GM19328 (cell line): Measurements from ENCODE around the gene STARD13.

Experiments used
- ATAC-seq: cut with Tn5 transposase; IDR thresholded peaks from one replicate; pipeline ENCODE4 v1.9.1; 2021; ENCODE audit warnings: mild to moderate bottlenecking, moderate library complexity; ENCODE audit not compliant: unreplicated experiment

Gene STARD13

GRCh38 chr13:33204130-33204927 is 81.2 kb downstream of the STARD13 start:
- no peak for ATAC-seq

- ATAC-seq = no peak
Measured at GRCh38 chr13:33202644-33203169, 82.8 kb downstream of the STARD13 start.

DNA sequence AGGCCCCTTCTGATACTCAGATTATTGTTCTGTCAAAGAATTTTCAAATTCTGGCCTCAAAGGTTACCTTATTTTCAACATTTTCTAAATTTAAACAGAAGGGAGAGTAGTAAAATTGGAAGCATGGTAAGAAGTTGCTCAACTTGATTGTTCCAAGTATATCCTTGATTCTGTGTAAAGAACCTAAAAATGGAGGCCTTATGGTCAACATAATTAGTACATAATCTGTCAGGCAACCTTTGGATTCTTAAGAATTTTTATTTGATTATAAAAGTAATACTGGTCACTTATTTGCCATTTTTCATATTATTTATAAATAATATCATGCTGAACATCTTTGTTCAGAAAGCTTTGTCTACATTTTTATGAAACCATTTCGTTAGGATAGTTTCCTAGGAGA is 83.9 kb downstream of the STARD13 start:
- no peak for ATAC-seq

- no peak for ATAC-seq
Measured at GRCh38 chr13:33199289-33199850, 86.2 kb downstream of the STARD13 start.

GRCh38 chr13:33197541-33197971 is 88.0 kb downstream of the STARD13 start:
- no peak for ATAC-seq

DNA sequence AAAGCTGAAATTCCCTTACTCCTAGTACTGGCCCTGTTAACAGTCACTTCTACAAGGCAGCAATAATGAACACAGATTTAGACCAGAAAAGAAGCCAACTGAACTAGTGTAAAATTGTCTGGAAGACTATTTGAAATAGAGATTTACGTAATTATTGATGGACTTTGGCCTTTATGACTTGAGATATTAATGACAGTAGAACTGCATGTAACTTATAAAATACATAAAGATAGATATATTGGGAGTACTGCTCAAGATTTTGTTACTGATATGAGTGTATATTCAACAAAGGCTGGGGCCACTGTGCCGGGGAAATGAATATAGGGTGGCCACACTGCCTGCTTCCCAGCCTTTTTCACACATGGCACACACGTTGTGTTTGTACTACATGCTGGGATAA is 88.8 kb downstream of the STARD13 start:
- no peak for ATAC-seq

DNA sequence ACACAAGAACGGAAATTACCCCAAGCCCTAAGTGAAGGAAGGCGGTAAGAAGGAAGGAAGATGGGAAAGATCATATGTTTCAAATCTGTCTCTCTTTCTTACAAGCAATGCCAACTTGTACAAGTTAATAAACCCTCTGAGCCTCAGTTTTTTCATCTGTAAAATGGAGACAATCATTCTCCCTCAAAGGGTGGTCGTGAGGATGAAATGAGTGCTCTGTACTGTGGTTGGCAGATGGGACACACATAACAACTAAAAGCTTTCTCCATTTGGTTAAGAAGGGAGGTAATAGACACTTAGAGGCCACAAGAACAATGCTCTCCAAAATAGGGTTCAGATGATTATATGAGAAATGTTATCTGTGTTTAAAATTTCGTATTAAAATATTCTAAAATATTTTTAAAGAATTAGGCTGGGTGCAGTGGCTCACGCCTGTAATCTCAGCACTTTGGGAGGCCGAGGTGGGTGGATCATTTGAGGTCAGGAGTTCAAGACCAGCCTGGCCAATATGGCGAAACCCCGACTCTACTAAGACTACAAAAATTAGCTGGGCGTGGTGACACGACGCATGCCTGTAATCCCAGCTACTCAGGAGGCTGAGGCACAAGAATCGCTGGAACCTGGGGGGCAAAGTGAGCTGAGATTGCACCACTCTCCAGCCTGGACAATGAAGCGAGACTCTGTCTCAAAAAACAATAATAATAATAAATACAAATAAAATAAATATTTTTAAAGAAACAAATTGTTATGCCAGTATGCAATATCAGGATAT is 89.7 kb downstream of the STARD13 start:
- ATAC-seq = no peak

- peak; percentile 71 for ATAC-seq
Measured at GRCh38 chr13:33194820-33195692, 90.5 kb downstream of the STARD13 start.

DNA sequence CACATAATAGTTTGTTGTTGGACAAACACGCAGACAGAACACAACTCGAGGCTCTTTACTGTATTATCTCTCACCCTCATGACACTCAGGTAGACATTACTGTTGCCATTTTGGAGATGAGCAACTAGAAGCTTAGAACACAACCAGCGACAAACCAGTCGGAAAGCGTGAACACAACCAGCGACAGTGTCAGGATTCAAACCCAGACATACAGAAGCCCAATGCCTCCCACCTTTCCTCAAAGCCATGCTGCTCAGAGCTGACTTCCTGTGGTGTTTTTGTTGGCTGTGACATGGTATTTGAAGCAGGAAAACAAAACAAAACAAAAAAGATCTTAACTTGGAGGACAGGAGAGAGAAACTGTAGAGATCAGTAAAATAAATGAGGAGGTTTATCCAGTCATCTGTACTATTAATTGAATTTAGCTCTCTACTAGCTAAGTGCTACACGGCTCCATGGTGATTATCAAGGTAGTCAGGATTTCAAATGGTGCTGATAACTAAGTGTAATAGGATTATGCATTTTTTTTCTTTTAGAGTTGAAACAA is 92.1 kb downstream of the STARD13 start:
- no peak for ATAC-seq

- ATAC-seq = no peak
Measured at GRCh38 chr13:33191425-33192210, 93.9 kb downstream of the STARD13 start.

DNA sequence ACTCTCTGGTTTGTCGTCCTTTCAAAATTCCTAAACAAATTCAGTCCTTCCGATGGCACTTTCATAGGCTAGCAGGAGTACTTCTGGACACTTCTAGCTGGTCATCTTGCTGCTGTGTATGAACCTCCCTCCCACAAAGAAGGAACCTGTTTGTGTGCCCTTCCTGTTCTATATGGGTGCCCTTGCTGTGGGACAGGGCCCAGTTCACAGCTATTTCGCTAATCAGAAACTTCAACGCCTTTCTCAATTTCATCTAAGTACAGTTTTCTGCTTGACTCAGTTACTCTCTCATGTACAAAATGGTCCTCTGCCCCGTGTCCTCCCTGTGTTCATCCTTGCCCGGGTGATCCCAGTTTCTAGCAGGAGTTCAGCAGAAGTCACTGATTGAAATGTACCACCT is 96.1 kb downstream of the STARD13 start:
- ATAC-seq = no peak

DNA sequence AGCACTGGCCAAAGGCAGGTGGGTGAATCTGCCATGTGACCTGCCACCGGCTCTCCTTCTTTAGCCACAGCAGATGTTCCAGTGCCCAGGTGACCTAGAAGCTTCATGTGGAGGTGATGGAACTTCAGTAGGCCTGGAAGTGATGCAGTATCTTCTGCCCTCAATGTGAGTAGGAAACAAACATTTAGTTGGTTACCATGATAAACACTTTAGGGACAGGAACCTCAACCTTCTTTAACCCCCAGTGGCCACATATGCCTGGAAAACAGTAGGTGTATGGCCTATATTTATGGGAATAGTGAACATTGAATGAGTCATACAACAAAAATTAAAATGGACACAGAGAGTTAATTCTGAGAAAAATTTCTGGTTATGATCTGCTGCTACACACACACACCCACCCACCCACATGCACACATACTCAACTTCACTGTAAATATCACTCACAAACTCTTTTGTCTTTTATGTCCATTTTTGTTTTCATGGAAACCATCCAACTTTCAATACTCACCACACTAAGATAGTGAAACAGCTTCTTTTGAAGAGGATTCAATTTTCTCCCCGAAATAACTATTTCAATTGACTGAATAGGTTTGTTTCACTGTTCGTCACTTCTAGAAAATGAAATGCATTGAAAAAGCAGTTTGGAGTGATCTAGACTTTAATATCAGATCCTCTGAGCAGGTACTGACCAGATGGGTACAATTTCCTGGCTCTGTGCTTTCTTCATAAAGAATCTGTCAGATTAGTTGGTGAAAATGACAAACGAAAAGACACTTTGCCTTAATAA is 97.3 kb downstream of the STARD13 start:
- peak; percentile 57 for ATAC-seq

DNA sequence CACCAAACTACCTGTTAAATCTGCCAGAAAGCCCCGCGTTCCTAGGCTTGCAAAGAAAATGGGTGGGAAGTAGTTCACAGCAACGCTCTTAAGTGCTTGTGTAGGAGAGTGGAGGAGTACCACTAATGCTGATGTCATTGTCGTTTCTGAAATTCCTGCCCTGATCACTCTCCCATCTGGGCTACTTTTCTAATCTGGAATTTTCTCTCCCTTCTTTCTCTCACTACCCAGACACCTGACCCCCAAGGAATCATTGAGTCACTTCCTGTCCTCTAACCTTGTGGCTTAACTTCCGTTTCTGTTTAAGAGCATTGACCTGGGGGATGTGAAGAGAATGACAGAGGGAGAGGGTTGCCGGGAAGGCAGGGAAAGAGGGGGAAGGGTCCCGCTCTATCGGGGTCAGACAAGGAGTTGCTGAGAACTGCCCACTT is 98.7 kb downstream of the STARD13 start:
- ATAC-seq = no peak

- no peak for ATAC-seq
Measured at GRCh38 chr13:33185853-33186252, 99.7 kb downstream of the STARD13 start.

GRCh38 chr13:33184530-33184929 is 101.0 kb downstream of the STARD13 start:
- ATAC-seq = no peak

DNA sequence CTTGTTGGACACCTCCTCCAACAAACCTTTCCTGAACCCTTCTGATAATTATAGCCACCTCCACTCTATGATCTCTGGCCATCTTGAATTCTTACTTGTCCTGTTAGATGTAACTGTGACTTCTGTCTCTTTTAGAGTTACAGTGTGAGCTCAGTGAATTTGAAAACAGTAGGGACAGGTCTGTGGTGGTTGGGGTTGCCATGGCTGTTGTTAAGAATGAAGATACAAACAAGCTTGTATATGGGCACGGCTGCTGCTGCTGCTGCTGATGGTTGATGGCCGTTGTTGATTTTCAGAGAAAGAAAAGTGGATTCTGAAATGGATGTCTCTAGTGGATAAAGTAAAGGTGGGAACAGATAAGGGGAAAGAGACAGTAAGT is 101.5 kb downstream of the STARD13 start:
- no peak for ATAC-seq

- ATAC-seq = no peak
Measured at GRCh38 chr13:33183431-33184111, 102.0 kb downstream of the STARD13 start.

DNA sequence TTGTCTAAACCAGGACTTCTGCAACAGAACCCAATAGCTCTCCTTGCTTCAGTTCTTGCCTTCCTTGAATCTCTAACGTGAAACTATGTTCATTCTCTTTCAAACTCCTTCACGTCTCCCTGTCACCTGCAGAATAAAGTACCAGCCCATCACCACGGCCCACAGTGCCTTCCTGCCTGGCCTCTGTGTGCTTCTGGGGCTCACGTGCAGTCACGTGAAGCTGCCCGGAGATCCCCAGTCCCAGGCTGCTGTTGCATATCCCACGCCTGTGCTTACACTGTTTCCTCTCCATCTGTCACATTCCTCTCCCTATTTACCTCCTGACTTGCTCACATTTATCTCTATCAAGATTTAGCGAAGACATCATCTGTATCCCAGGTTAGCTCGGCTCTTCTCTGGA is 102.8 kb downstream of the STARD13 start:
- ATAC-seq = no peak
